NCI-H524 treated with DMSO at 0.1 percent for 48 hours (cell line): Measurements from ENCODE around the gene GLT1D1.
"Not testable (repeated sequence)": the region's sequence is repeated elsewhere in the genome, so short reads cannot be mapped to it uniquely, and the experiment has no call there.

ENCODE experiments used
- DNase-seq: peaks from one replicate; lab custom pipeline; 2025; lab: John Stamatoyannopoulos, UW

The GLT1D1 gene

DNA sequence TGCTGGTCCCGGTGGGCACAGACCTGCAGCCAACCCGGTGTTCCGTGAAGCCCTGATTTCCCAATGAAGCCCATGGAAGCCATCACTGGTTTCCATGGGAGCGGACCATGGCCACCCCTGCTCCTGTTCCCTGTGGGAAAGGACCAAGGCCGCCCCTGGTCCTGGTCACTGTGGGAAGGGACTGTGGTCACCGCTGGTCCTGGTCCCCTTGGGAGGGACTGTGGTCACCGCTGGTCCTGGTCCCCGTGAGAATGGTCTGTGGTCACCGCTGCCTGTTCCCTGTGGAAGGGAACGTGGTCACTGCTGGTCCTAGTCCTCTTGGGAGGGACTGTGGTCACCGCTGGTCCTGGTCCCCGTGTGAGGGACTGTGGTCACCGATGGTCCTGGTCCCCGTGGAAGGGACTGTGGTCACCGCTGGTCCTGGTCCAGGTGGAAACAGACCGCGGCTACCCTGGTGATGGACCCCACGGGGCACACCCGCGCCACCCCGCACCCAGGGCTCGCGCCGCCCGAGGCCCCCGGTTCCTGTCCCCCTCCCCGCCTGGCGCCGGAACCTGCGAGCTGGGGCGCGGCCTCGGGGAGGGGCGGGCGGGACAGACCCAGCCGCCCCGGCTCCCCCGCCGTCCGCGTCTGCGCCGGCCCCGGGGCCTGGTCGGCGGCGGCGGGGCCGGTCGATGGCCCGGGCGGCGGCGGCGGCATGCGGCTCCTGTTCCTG, at the start of gene GLT1D1:
Gene GLT1D1 (plus strand): TSS at position 594 of the 715 bp plus-strand sequence. CDS start 104 bp downstream, at position 698.
- no peak for DNase-seq

- DNase-seq: no peak
Observed at GRCh38 chr12:128803788-128804187, 49.5 kb upstream of the GLT1D1 start.

GRCh38 chr12:128804762-128805161, 48.5 kb upstream of the GLT1D1 start:
- DNase-seq: no peak

DNA sequence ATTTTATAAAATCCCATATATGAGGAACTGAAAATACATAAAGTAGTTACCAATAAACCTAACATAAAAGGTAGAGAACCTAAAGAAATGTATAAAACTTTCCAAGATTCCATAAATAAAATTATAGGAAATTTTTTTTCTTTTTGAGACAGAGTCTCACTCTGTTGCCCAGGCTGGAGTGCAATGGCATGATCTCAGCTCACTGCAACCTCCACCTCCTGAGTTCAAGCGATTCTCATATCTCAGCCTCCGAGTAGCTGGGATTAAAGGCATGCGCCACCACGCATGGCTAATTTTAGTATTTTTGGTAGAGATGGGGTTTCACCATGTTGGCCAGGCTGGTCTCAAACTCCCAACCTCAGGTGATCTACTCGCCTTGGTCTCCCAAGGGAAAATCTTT, 47.9 kb upstream of the GLT1D1 start:
- not testable (repeated sequence) for DNase-seq

DNA sequence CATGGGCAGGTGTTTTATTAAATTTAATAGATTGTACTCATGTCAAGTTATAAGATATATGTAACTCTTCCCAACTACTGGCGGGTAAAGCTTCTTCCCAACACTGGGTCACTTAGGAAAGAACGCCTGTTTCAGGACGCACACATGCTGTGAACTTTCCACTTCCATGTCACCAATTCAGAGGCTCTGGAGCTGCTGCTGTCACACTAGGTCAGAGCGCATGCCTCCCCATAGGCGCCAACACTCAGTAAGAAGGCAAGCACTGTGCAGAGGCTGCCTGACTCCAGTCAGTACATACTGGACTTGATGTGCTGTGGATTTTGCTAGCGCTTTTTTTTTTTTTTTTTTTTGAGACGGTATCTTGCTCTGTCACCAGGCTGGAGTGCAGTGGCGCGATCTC, 46.7 kb upstream of the GLT1D1 start:
- no peak for DNase-seq

- no peak for DNase-seq
Observed at GRCh38 chr12:128807161-128807724, 46.0 kb upstream of the GLT1D1 start.

DNA sequence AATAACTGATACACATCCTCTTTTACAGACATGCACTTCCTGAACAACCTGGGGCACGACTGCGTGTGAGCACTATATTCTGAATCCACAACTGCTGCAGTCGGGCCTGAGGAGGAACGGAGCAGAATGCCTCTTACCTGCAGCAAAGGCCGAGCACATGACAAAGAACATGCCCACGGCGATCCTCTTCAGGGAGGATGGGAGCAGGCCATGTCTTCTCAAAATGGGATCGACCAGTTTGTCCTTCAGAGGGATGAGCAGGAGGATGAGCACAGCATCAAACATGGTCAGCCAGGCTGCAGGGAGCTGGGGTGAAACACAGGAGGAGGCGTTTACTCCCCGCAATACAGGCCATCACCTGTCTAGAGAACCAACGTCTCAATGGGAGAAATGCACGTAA, 44.6 kb upstream of the GLT1D1 start:
- DNase-seq: no peak

DNA sequence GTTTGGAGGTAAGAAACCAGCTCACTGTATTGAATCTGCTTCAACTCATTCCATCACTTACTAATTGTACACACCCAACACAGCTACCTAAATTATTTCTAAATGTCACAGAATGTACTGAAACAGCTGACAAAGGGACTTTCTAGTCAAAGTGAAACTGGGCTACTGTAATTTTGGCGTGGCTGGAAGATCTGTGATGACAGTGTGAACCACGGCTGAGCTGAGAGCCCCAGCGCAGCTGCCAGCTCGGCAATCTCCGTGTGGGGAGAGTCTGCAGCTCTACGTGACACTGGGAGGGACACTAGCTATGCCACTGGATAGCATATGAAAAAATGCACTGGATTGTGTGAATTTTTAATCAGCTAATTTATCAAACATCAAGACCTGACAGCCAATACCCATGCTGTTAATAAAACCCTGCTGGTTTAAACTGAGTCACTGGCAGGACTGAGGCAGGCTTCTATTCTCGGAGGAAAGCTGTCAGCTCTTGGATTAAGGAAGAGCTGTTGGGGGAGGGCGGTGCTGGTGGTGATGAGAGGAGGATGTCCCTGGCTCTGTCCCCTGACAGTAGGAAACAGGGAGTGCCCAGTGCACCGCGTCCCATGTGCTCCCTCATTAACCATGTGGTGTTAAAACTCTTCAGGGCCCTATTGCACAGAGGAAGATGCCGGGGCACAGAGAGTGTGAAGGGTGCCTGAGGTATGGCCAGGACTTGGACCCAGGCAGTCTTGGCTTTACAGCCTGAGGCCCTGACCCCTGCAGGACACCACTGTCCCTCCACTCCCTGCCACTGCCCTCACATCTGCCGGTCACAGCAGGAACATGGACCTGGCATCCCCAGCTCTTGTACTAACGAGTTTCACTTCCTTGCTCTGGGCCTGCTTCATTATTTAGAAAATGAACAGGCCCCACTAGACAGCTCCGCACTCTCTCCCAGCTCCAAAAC, 42.8 kb upstream of the GLT1D1 start:
- DNase-seq: no peak

GRCh38 chr12:128811806-128812205, 41.5 kb upstream of the GLT1D1 start:
- DNase-seq: no peak

DNA sequence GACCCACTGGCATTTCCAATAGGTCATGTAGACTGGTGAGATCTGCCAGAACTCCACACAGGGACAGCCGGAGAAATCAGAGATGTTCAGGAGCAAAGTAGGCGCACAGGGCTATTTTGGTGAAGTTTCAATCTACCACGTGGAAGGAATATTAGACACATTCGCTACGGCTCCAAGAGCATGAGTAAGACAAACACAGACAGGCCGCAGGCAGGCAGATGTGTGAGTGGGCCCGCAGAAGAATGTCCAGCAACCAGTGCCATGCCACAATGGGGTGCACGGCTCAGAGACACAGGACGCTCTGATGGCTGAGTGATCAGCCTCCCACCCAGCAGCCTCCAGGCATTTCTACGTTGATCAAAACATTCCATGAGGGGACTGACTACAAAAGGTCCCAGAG, 39.9 kb upstream of the GLT1D1 start:
- DNase-seq: no peak

DNA sequence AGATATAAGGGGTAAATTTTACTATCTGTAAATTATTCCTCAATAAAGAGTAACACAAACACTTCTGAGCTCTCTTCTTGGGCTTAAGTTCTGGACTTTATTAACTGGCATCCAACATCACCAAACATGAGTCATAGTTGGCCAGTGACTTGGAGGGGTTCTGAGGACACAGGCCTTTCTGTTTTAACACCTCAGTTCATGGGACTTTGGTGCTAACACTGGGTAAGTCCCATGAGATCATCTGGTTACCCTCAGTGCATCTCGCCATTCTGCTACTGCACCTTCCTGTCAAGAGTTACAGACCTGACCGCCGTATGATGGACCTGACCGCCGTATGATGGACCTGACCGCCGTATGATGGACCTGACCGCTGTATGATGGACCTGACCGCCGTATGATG, 39.4 kb upstream of the GLT1D1 start:
- no peak for DNase-seq

DNA sequence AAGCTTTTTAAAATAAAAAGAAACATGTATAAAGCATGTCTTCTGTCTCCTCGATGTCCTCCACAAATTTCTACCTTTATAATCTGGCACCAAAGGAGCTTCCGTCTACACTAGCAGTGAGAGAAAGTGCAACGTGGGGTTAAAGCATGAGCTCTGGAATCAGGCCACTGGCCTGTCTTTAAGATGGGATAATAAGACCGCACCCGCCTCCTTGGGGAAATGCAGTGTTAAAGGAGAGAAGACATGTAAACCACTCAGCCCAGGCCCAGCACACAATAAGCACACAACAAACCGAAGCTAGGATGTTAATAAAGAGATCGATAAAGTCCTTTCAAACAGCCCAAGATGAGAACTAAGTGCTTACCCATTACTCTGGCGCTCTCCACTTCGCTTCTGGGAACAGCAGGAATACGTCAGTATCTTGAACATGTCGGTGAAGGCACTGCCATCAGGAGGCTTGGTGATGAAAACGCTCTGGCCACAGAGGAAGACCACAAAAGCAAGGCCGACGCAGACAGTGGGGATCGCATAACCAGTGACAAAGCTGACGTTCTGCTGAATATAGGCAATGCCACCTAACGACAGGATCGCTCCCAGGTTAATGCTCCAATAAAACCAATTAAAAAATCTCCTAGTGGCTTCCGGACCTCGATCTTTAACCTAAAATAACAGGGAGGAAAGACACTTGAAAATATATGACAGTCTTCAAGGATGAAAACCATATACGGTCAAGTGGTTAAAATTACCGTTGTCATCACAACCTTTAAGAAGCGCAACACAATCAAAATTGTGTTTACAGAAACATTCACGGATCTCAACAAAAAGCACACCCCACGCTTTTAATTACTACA, 38.6 kb upstream of the GLT1D1 start:
- DNase-seq: no peak

- no peak for DNase-seq
Observed at GRCh38 chr12:128815779-128816642, 37.3 kb upstream of the GLT1D1 start.

DNA sequence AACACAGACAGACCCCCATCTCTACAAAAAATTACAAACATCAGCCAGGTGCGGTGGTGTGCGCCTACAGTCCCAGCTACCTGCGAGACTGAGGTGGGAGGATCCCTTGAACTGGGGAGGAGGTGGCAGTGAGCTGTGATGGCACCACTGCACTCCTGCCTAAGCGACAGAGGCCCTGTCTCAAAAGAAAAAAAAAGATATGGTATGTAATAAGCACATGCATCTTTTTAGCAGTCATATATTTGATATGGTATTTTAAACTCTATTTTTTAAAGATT, 36.7 kb upstream of the GLT1D1 start:
- no peak for DNase-seq

- DNase-seq: no peak
Observed at GRCh38 chr12:128817111-128818015, 35.9 kb upstream of the GLT1D1 start.

- no peak for DNase-seq
Observed at GRCh38 chr12:128818065-128819022, 34.9 kb upstream of the GLT1D1 start.

DNA sequence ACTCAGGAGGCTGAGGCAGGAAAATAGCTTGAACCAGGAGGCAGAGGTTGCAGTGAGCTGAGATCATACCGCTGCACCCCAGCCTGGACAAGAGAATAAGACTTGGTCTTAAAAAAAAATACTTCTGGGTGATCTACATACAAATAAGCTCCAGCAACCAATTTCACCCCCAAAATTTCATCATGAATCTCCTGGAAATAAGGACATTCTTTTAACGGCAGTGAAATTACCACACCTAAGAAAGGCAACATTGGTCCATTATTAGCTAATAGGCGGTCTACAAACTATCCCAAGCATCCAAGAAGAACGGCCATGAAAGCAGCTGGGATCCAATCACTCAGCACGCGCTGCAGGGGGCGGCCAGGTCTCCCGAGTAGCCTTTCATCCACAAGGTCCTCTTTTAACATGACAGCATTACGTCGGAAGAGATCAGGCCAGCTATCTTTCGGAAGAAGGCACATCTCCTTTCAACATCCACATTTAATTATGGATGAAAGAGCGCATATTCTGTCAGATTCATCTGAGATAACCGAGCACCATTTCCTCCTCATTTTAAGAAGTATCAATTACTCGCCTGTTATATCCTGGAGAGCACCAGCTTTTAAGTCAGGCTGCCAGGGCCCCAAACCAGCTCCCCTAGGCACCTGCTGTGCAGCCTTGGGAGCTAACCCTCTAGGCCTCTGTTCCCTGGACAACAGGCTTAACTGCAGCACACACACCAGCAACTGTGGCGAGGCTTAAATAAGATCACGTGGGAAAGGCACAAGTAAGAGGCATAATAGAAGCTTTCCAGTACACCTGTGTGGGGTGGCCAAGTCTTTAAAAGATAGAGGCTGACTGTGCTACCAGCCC, 33.8 kb upstream of the GLT1D1 start:
- DNase-seq: no peak

DNA sequence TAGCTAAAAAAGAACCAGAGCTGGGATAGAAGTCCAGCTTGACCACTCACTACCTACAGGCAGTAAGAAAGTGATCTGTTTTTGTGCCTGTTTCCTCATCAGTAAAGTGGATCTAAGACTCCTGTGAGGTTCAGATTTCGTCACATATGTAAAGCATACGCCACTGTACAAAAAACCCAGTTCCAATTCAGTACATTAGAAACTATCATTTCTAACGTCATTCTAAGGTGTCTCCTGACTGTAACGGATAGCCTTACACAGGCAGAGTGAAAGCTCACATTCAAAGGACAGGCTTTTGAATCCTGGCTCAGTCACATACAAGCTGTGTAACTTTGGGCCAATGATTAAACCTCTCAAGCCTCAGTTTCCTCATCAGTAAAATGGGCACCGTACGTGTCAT, 33.0 kb upstream of the GLT1D1 start:
- no peak for DNase-seq
